HG02852 (cell line): ENCODE data around the gene DLL1.
A peak's percentile ranks its signal among the peaks of the same experiment; 100 is the strongest.

ENCODE experiments used
- ATAC-seq: cut with Tn5 transposase; IDR thresholded peaks from one replicate; pipeline ENCODE4 v1.9.1; 2021; ENCODE audit warnings: mild to moderate bottlenecking, moderate library complexity; ENCODE audit not compliant: unreplicated experiment

Gene DLL1

DNA sequence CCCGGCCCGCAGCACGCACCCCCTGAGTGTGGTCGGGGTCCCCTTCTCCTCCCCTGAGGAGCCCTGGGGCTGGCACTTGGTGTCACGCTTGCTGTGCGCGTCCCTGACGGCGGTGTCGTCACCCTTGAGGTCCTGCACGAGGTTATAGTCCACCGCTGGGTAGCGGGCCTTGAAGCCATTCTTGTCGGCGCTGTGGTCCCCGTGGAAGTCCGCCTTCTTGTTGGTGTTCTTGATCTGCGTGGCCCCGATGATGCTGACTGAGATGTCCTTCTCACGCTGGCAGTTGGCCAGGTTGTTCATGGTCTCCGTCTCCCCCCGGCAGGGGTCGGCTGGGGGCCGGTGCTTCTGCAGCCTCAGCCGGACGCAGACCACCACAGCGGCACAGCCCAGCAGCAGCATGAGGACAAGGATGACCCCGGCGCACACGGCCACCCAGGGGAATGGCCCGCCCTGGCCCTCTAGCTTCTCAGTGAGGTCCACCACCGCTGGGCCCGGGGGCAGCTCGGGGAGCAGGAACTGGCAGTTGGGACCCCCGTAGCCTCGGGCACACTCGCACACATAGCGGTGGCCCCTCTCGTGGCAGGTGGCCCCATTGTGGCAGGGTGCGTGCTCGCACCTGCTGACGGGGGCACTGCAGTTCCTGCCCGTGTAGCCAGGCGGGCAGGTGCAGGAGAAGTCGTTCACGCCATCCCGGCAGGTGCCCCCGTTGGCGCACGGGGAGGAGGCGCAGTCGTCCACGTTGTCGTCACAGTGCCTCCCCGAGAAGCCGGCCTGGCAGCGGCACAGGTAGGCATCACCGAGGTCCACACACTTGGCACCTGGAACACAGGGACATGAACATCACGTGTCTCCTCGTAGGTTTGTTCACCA, 7.4 kb downstream of the DLL1 start:
- no peak for ATAC-seq

DNA sequence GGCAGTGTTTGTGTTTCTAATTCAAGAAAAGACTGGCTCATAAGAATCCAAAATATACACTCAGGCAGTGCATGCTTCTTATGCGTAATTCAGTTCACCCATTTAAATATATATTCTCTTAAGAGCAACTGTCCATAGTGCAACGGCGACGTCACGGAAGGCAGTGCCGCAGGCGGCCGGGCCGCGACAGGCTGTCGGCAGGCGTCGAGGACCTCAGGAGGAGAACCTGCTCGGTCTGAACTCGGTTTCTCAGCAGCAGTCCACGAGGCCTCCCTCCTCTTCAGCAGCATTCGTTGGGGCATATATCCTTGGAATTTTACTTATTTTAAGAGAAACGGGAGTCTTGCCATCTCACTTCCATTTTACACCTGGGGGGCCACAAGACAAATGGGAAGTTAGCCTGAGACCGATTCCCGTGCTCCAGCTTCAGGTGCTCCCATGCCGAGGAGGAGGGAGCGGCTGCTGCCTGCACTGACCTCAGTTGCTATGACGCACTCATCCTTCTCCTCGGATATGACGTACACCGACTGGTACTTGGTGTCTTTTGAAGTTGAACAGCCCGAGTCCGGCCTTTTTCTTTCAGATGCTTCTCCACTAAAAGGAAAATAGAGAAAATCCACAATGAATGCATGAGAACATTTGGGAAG, 8.2 kb downstream of the DLL1 start:
- no peak for ATAC-seq

DNA sequence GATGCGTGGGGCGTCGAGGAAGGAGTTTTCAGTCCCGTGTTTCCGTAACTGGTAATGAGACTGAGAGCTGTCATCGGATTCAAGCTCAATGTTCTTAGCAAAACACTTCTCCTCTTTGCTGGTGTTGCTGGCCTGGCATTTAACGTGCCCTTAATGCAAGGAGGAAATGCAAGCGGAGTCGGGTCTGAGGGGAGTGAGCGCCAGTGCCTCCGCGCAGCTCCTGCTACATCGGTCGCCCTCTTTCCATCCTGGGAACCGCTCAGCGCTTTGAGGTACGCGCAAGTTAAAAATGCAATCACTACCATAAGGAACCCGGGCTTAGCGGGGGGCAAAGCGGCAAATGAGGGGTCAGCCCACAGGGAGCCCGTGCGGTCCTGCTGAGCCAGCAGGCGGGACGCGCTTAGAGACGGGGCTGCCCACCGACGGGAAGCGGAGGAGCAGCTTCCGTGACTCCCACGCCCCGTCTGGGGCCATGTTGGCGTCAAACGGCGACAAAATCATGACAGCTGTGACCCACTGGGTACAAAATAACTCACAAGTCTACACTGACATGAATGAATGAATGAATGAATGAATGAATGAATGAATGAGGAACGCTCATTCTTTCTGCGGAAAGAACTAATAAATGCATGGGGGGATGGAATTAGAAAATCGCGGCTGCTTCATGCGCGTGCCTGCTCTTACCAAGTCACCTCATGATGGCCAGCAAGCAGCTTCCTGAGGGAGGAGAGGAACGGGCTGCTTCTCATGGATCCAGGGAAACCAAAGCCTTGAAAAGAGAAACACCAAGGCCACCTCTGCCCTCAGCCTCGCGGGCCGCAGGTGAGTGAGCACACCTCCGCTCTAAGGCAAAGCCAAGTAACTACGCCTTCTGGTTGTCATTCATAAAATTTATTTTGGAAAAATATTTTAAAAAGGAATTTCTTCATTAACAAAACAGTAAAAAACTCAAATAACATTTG, 9.3 kb downstream of the DLL1 start:
- ATAC-seq, result no peak

- peak; percentile 26 for ATAC-seq
These were observed 10.2 kb downstream of the DLL1 start for GRCh38 chr6:170280689-170281045.

- ATAC-seq, result peak; percentile 75
These were observed 10.7 kb downstream of the DLL1 start for GRCh38 chr6:170279977-170280688.

GRCh38 chr6:170279426-170279825, 11.5 kb downstream of the DLL1 start:
- ATAC-seq, result no peak

- ATAC-seq, result no peak
These were observed 12.2 kb downstream of the DLL1 start for GRCh38 chr6:170278743-170279094.

DNA sequence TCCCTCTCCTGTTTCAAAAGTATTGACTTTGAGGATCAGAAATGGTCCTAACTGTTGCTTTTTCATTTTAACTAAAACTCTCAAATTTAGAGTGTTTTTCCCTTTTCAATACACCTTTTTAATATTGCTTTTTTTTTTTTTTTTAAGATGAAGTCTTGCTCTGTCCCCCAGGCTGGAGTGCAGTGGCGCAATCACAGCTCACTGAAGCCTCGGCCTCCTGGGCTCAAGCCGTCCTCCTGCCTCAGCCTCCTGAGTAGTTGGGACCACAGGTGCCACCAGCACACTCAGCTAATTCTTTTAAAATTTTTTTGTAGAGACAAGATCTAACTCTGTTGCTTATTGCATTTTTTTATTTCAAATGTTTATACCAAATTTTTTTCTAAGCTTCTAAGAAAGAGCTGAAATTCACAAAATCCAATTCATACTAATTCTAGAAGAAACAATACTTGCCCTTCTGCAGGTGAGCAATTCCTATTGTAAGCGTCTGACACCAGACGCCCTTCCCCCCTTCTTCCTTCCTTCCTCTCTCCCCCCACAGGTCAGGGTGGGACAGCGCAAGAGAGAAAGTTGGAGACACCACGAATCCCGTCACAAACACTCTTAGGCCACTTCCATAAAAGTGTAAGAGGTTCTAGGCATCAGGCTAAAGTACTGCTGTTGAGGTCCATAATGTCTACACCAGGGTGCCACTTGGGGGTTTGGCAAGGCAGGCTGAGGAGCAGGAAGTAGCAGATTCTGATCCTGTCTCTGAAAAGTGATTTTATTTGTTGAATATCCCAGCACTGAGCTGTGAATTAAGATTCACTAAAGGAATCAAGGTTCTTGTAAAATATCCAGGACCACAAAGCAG, 12.8 kb downstream of the DLL1 start:
- no peak for ATAC-seq

GRCh38 chr6:170276369-170277057, 14.4 kb downstream of the DLL1 start:
- ATAC-seq, result no peak

- no peak for ATAC-seq
These were observed 15.9 kb downstream of the DLL1 start for GRCh38 chr6:170274713-170275560.

DNA sequence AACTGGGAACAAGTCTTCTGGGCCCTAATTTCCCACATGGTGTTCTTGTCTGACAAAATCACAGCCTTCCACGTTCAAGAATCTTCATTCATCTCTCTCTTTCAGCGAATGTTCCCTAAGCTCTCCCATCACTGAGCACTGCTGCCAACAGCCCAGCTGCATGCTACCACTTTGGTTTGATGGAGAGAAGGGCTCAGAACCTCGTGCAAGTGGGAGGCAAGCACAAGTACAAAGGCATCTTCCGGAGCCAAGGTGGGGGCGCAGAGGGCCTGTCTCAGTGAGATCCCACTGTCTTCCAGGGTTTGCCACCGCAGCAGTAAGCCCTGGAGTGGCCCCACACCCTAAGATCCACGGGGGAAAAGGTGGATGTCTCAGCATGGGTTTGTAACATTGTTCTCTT, 17.2 kb downstream of the DLL1 start:
- ATAC-seq, result no peak

DNA sequence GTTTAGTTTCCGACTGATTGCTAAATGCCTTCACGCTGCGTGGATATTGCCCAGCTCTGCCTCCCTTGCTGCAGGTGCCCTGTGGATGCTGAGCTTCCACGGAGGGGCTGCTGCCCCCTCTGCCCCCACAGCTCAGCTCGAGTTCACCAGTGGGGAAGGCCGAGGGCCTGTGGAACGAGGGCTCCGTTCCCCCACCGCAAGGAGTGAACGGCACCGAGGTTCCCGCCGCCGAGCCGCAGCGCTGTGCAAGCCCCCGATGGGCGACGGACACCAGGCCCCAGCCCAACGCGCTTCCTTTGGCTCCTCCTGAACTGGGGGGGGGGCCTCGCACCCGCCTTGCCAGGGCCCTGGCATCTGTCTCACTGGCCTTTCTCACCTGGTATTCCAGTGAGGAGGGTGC, 17.7 kb downstream of the DLL1 start:
- ATAC-seq, result no peak

DNA sequence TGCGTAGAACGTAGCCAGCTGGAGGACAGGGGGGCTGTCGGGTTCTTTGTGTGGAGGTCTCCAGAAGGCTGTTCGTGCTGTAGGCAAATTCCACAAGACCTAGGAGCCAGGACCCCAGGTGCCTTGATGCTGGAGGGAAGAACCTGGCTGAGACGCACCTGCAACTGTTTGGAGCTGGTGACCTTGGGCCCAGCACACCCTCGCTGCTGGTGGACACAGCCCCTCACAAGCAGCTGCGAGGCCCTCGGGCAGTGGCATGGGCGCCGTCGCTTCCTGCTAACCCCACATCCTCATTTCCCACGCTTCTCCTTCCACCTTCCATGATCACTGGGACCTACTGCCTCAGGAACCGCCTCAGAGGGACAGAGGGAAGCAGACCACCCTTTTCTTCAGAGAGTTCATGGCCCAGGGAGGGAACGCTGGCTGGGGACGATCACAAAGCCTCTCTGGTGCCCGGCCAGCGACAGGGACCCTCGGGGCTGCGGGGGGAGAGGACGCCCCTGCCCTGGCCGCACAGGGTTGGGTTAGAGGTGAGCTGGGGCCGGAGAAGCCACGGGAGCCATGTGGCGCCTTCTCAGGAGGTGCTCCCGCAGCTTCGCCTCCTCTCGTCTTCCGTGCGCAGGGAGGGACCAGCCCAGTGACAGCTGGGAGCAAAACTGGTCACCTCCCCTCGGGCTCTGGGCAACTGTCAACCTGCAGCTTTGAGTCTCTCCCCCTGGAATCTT, 18.4 kb downstream of the DLL1 start:
- ATAC-seq, result no peak

DNA sequence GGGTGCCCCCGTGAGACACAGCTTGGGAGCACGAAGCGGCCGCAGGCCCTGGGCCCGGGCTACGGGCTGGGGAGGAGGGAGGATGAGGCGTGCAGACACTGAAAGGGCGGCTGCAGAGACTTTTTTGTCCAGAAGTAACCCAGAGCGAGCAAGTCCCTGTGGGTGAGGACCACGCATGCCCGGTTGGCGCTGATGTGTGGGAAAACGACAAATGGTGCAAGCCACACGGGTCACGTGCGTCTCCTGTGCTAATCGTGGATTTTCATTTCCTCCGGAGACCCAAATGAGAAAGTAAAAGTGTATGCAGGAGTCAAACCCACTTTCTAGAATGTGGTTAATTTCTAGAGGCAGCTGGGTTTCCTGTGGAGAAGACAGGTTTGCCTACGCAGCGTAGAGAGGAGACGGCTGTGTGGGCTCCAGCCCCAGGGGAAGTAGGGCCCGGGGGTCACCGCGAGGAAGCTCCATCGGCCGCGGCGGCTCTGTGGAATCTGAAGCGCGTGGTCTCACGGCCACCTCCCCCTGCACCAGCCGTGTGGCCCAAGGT, 19.0 kb downstream of the DLL1 start:
- ATAC-seq, result peak; percentile 97

- no peak for ATAC-seq
These were observed 19.8 kb downstream of the DLL1 start for GRCh38 chr6:170270984-170271593.

DNA sequence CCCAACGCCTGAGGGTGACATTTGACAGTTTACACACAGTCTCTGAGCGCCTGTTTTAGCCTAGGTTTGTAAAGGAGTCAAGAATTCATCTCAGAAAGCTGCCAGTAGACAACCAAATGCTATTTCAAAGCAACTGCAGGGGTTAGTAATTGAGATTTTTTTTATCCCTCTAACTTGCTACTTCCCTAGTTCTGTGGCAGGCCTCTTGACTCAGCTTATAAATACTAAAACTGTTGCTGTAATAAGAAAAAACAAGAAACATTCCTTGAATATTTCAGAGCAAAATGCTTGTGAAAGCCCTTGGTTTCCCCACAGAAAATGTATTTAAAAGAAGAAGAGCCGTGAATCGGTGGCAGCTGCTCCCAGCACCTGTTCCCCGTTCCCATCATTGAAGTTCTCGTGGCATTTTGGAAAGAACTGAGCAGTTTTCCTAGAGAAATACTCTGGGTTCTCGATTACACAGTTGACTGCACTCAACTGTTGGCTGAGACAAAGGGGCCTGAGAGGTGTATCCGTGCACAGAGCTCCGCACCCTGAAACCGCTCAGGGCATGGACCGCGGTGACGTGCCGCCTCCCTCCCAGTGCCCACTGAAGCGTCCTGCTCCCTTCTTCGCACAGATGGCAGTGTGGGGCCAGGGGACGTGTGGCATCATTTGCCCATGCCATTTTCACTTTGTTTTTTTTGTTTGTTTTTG, 20.9 kb downstream of the DLL1 start:
- ATAC-seq, result no peak
